Loucy (cell line): ENCODE data around the gene ADCY9.

Experiments used
- EZH2phosphoT487 ChIP-seq: fragments of 200-600 bp; IDR thresholded peaks from 2 replicates; pipeline ENCODE4 v1.6.1; 2018; ENCODE audit warnings: antibody characterized with exemption, mild to moderate bottlenecking, moderate library complexity, borderline replicate concordance
- TF ChIP-seq, protein P1 (sequence below): fragments of 200-600 bp; sonication (generic); conservative IDR thresholded peaks from 2 replicates; pipeline ENCODE4 v1.5.1; 2014; ENCODE audit warnings: mild to moderate bottlenecking, antibody characterized with exemption, low read length

DNA sequence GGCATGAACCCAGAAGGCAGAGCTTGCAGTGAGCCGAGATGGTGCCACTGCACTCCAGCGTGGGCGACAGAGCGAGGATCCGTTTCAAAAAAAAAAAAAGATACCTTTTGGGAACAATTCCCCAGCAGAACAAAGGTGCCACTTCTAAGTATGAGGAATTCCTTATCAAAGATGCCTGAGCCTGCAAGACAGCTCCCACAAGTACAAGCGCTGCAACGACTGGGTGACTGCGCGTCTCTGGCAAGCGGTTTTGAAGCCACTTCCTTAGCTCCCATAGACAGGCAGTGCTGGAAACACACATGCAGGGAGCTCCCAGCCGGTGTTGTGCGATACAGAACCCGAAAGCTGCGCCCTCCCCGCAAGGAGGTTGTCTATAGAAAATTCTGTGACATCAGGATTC is 60.5 kb downstream of the ADCY9 start:
- TF ChIP-seq, protein P1, sequence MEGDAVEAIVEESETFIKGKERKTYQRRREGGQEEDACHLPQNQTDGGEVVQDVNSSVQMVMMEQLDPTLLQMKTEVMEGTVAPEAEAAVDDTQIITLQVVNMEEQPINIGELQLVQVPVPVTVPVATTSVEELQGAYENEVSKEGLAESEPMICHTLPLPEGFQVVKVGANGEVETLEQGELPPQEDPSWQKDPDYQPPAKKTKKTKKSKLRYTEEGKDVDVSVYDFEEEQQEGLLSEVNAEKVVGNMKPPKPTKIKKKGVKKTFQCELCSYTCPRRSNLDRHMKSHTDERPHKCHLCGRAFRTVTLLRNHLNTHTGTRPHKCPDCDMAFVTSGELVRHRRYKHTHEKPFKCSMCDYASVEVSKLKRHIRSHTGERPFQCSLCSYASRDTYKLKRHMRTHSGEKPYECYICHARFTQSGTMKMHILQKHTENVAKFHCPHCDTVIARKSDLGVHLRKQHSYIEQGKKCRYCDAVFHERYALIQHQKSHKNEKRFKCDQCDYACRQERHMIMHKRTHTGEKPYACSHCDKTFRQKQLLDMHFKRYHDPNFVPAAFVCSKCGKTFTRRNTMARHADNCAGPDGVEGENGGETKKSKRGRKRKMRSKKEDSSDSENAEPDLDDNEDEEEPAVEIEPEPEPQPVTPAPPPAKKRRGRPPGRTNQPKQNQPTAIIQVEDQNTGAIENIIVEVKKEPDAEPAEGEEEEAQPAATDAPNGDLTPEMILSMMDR, result no peak
- TF ChIP-seq EZH2phosphoT487, result no peak
